NCI-H82 (cell line): ENCODE results near the gene HSDL1.

Experiments
- DNase-seq: peaks from one replicate; lab custom pipeline; 2025; lab: John Stamatoyannopoulos, UW

The HSDL1 gene

GRCh38 chr16:84082110-84082509, 62.9 kb downstream of the HSDL1 start:
- DNase-seq, result no peak

- no peak for DNase-seq
Measured at GRCh38 chr16:84081446-84081989, 63.5 kb downstream of the HSDL1 start.

- DNase-seq, result no peak
Measured at GRCh38 chr16:84080813-84081212, 64.2 kb downstream of the HSDL1 start.

GRCh38 chr16:84080378-84080777, 64.6 kb downstream of the HSDL1 start:
- no peak for DNase-seq

- no peak for DNase-seq
Measured at GRCh38 chr16:84079664-84080063, 65.3 kb downstream of the HSDL1 start.

- no peak for DNase-seq
Measured at GRCh38 chr16:84075376-84075775, 69.6 kb downstream of the HSDL1 start.

- DNase-seq, result no peak
Measured at GRCh38 chr16:84074721-84075120, 70.3 kb downstream of the HSDL1 start.
